Skin of body (tissue), 2 donors: Measurements from ENCODE around the gene AQP9. TPM values are rescaled to one million over a fixed set of nuclear protein-coding genes. Genes with fewer than 3 reads are reported as not detected.
A peak's percentile ranks its signal among the peaks of the same experiment; 100 is the strongest.
"Not testable (repeated sequence)": the region's sequence is repeated elsewhere in the genome, so short reads cannot be mapped to it uniquely, and the experiment has no call there.

ENCODE experiments used
- DNase-seq: peaks from one replicate; lab custom pipeline; 2025; lab: John Stamatoyannopoulos, UW
- total RNA-seq: library from RNA; depleted of rRNA; stranded (reverse); fragments of >200 nt; gene quantifications from one replicate; pipeline ENCODE4 v1.2.3, GENCODE V29; 2014

Gene AQP9, protein sequence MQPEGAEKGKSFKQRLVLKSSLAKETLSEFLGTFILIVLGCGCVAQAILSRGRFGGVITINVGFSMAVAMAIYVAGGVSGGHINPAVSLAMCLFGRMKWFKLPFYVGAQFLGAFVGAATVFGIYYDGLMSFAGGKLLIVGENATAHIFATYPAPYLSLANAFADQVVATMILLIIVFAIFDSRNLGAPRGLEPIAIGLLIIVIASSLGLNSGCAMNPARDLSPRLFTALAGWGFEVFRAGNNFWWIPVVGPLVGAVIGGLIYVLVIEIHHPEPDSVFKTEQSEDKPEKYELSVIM
- total RNA-seq = 7.3 TPM

DNA sequence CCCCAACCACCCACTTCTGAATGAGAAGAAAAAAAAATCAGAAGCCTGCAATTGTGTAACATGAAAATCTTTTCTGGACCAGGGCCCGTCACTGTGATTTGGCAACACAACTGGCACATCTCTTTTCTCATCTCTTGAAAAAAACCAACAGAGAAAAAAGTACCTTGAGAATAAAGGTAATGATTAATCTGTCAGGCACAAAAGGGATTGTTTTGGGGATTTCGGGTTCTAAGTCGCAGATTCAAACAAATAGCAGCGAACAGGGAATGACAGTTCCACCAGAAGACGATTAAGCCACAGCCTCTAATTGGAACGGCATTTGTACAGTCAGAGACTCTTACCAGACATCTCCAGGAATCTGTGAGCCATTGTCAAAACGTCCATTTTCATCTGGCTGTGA, at the start of gene AQP9:
Gene AQP9, plus strand, starts transcription at position 276 of the 400 bp plus-strand sequence. CDS start 185 bp downstream, outside the sequence.
- DNase-seq = no peak

DNA sequence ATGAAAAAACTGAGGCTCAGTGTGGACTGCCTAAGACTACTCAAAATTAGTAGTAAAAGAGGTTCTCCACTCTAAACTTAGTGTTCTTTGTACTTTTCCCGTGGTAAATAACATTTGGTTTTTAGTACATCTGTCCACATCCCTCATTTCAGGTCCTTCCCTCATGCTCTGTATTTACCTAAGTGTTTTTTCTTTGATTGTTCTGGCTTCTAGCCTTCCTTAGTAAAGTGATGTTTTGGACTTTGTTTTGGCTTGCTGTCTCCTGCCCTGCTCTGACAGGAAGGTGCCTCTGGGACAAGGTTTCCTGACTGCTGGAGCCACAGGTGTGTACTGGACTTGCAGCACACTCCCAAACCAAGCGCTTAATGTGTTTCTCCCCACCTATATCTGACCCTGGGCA, 42.8 kb upstream of the AQP9 start:
- DNase-seq = no peak

DNA sequence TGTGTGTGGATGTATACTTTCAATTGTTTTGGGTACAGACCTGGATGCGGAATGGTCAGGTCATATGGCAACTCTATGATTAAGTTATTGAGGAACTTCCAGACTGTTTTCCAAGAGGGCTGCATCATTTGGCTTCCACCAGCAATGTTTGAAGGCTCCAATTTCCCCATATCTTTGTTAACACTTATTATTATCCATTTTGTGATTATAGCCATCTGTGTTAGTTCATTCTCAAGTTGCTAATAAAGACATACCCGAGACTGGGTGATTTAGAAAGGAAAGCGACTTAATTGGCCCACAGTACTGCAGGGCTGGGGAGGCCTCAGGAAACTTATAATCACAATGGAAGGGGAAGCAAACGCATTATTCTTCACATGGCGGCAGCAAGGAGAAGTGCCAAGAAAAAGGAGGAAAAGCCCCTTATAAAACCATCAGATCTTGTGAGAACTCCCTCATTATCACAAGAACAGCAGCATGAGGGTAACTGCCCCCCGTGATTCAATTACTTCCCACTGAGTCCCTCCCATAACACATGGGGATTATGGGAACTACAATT, 41.6 kb upstream of the AQP9 start:
- no peak for DNase-seq

DNA sequence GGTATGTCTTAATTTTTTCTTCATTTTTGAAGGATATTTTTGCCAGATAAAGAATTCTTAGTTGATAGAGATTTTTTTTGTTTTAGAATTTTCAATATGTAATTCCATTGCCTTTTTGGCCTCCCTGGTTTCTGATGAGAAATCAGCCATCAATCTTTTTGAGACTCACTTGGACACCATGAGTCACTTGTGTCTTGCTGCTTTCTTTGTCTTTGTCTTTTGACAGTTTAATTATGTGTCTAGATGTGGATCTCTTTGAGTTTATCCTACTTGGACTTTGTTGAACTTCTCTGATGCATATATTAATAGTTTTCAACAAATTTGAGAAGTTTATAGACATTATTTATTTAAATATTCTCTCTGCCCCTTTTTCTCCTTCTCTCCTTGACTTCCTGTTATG, 34.7 kb upstream of the AQP9 start:
- DNase-seq = no peak

DNA sequence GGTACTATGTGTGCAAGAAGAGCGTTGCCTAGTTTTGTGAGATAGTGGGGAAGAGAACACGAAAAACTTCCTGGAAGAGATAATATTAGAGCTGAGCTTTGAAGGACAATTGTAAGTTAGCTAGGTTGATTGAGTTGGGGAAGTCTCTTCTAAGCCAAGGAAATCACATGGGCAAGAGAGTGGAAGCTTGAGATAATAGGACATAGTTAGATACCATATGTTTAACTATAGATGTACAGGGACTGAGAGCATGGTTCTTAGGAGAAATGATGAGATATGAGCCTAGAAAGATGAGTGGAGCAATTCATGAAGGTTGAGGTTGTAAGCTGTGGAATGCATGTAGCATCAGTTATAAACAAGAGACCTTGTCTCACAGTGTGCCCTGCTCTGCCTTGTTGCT, 30.1 kb upstream of the AQP9 start:
- no peak for DNase-seq

DNA sequence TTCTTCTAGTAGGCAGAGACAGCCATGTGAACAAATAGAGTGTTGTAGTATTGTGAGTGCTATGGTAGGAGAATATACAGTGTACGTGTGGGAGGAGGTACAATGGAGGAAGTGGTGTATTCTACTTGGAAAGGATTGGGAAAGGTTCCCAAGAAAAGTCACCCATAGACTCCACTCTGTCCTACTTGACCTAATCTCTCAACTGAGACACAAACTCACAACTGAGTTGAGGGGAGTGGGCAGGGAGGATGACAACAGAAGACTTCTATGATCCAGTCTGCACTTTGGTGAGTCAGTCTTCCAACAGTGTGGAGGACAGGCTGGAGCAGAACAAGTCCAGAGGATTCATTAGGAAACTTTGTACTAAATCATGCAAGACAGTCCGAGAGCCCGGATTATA, 28.8 kb upstream of the AQP9 start:
- no peak for DNase-seq

DNA sequence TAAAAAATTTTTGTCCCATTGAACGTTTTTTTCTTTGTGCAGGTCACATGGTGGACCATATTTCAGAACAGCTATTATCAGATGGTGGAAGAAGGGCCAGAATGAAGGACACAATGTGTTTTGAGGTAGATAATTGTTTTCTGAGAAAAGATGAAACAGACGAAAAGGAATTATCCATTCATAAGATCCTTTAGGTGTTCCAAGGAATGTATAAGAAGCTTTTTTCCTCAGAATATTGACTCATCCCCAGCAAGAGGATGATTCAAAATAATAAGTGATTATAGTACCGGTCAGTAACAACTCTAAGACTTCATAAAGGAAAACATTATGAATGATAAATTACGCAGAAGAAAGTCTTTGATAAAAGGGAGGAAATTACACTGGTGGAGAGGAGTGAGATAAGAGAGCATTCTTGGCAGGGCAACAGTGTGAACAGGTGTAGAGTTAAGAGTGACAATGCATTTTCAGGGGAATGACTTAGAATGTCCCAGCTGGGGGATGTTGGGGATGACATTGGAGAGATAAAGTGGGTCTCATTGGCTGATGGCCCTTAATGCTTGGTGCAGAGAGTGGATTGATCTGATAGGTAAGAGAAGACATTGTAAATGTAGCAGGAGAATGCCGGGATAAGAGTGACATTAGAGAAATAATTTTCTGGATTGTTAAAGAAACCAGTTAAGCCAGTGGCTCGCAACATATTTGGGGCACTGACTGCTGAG, 27.0 kb upstream of the AQP9 start:
- DNase-seq = no peak

DNA sequence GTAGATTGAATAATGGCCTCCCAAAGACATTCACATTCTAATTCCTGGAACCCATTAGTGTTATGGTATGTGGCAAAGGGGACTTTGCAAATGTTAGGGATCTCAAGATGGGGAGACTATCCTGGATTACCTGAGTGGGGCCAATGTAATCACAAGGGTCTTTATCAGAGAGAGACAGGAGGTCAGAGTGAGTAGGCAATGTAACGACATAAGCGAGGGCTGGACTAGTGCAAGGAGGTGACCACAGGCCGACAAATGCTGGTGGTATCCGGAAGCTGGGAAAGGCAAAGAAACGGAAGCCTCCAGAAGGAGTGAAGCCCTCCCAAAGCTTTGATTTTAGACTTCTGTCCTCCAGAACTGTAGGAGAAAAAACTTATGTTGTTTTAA, 26.5 kb upstream of the AQP9 start:
- no peak for DNase-seq

DNA sequence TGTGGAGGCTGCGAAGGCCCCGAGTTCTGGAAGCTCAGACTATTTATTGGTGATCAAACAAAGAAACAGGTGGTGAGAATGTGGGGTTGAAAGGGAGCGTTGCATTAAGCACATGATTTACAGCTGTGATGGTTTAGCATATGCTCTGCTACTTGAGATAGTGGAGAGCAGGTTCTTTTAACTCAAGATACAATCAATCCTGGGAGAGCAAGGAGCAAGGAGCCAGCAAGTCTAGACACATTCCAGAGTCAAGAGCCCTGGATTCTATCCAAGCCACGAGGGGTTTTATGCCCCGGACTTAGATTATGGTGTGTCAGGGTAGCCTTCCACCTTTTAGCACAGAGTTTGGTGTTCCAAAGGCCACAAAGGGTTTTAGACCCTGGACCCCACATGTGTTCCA, 24.8 kb upstream of the AQP9 start:
- not testable (repeated sequence) for DNase-seq

DNA sequence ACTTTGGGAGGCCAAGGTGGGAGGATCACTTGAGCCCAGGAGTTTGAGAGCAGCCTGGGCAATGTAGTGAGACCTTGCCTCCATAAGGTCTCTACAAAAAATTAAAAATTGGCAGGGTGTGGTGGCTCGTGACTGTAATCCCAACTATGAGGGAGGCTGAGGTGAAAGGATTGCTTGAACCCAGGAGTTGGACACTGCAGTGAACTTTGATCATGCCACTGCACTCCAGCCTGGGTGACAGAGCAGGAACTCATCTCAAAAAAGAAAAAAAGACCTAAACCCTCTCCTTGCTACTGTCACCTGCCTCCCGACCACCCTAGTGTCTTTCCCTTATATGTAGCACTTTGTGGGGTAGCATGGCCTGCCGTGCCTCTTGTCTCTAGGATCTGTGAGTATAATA, 23.8 kb upstream of the AQP9 start:
- DNase-seq = no peak

DNA sequence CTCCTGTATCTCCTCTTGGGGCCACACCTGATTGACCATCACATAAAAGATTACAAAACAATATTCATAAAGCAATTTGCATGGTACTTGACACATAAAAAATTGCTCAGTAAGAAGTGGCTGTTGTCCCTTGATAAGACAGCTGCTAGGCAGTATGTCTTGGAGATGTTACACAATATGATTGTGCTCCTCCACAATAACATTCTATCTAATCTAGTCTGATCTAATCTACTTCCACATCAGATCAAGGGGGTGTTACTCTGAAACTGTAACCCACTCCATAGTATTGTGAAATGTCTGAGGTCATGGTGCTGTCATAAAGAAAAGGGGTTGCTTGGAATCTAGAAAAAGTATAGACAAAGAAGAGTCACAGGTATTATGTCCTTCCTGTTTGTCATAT, 23.4 kb upstream of the AQP9 start:
- no peak for DNase-seq

DNA sequence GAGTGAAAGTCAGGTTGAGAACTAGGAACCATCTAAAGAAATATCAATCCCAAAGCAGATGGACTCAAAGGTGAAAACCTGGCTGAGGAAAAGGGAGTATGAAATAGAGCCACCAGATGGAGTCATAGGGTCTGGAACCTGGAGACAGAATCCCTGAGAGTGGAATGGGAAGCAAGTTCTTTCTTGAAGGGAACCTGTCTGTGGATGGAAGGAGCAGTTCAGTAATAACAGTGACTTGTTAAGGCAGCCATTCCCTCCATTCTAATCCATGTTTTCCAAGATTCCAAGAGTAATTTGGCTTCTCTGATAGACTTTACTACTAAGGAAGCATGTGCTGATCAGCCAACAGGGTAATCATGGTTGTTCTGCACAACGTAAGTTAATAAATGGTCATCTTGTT, 22.5 kb upstream of the AQP9 start:
- no peak for DNase-seq

DNA sequence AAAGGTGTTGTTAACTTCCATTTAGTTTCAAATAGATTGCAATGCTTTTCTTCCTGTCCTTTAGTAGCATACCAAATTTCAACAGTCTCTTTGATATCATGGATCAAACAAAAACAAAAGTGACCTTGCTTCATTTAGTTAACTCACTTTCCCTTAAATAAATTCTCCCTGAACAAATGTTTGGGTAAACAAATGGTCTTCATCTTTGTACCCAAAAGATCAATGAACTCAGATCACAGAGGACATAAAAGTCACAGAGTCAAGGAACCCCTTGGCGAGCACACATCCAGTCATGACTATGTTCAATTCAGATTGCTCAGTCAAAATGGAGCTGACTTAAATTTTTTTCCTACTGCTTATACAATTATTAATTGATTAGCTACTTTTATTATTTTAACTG, 20.6 kb upstream of the AQP9 start:
- DNase-seq = no peak

DNA sequence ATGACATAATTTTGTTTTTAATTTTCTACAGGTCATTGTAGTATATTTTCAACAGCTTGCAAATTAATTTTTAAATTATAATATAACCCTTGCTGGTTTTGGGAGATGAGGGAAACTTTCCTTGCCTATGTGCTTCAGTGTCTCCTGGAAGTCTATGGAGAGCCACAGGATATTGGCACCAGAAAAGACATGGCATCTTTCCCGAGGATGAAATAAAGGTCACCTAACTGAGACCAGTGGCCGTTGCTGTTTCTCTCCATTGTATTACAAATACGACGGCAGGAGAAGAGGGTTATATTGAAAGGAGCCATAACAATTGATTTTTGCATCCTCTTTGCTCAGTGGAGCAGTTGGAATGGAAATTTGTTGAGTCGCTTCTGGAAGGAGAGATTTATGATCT, 19.9 kb upstream of the AQP9 start:
- no peak for DNase-seq

DNA sequence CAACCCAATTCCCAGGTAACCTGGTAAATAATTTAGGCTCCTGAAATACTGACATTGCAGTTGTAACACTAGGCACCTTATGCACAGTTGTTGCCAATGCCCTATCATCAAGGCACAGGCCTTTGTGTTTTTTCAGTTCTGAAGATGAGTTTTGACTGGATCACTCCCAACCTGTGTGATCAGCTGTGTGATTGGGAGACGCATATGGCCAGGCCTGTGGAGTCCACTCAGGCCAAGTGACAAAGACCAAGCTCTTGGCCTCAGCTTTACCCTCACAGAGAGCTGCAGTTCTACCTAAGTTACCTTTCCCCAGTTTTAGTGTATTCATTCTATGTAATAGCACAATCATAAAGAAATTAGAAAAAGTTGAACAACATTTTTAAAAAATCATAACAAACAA, 19.2 kb upstream of the AQP9 start:
- DNase-seq = no peak

DNA sequence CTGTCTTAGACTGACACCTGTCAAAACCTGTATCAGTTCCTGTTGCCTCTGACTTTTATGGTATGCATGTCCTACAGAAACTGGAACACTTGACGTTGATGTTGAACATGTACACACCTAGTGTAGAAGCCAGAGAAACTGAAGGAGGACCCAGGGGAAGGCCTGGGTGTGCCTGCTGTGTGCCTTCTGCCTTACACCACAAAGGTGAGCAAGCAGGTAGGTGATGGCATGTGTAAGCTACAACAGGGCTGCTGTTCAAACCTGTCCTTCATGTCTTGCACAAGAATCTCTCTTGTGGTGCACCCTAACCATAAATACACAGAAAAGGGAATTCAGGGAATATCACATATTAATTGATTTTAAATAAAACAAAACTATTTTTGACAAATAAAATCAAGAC, 13.6 kb upstream of the AQP9 start:
- no peak for DNase-seq

DNA sequence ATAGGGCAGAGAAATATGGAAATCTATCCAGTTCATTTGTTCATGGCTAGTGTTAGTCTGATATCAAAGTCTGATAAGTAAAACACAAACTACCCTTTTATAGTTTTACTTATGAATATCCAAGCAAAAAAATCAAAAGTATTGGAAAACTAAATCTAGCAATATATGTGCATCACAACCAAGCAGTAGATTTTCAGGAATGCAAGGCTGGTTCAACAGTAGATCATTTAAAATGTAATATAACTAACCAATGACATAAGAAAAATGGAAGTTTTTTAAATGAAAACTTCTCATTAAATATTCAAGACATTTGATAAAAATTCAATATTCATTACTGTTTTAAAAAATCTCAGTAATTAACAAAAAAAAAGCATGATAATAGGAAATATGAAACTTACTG, 12.8 kb upstream of the AQP9 start:
- DNase-seq = no peak

DNA sequence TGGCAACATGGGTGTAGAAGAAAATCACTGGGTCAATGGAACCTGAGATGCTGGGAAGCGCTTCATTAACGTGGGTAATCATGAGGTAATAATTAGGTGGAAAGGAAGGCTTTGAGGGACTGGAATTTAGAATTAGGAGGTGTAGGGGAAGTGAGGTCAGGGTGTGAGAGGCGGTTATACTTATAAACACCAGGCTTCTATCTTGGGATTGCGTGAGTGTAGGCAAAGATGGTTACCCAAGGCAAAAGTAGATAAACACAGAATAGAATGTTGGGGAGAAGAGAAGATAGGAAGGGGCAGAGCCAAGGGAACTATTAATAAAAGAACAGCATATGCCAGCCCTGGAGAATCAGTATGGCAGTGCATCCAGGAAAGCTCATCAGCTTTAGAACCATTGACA, 3.3 kb upstream of the AQP9 start:
- no peak for DNase-seq

DNA sequence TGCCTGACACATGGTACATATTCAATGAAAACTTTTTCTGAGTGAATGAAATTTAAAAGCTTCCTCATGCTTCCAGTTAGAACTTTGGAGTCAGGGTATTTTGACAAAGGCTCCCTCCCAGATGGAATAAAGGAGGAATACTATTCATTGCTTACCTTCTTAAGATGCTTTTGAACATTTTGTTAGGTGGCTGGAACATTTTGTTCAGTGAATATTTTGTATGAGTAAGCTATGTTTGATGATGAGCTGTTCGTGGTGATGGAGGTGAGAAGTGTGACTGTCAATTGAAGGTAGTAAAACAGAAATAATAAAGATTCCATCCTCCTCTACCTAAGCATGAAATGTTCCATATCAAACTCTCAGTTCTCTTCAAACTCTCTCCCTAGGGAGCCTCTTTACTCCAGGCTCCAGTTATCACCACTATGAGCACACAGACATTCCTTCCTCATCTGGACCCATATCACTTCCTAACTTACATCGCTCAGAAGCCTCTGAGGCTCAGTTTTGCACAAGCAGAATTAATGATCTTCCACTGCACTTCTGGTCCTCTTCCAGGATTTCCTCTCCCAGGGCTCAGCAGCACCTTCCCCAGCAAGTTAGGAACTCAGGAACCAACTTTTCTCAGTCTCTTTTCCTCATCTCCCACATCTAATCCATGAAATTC, 2.5 kb upstream of the AQP9 start:
- no peak for DNase-seq

DNA sequence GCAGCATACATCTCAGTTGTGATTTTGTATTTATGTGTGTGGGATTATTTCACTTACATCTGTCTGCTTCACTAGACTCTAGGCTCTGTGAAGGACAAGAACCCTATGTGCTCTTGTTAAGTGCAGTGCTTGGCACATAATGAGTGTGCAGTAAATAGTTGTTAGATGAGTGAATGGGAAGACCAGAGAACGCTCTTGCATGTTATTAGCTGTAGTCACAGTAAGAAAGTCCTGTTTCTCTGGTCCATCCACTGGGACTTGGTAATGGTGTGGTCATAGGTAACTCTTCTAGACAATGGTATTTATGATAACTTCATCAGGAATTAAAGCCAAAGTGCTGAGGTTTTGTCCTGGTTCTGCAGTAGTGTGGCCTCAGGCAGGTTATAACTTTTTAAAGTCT, 1.4 kb upstream of the AQP9 start:
- no peak for DNase-seq

DNA sequence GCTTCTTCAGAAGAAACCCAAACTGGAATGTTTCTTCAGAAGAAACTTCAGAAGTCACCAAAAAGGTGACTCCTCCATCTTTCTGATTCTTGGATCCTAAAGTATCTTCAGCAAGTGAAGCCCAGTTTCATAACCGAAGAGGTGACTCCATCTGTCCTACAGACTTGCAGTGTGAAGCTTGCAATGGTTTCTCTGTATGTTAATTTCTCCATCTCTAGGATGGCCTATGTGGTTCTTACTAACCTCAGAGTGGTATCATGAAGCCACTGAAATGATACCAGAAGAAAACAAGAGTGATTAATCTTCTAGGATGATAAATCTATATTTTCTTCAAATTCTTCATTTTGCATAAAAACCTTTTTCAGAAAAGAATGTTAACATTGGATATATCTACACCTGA, 495 bp upstream of the AQP9 start:
- no peak for DNase-seq

DNA sequence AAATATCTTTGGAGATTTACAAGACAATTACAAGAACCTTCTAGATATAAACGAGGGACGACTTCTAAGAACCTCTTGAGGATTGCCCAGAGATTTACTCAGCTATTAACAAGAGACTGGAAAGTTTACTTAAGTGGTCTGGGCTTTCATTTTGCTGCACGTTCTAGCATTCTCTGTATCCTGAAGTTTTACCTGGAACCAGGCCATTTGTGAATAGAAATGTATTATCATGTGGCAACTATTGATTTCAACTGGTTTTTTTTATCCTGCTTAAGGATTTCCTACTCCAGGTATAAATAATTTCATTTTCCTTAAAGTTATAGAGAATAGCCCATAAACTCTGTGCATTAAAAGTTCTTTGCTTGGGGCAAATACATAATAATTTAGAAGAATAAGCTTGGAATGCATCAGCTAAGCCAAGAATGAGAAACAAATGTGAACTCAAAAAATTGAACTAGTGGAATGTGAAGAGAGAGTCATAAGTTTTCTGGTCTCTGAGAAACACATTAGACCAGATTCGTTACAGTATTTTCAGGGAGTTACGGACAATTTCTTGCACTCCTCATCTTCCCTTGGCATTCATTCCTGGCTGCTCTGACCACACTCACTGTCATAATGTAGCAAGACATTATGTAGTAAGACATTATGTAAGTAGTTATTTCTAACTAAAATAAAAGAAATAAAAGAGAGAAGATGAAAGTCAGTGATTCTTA, 1.3 kb downstream of the AQP9 start:
- peak; percentile 69 for DNase-seq
